SK-N-MC (cell line): ENCODE measurements around the gene BABAM2.

Source experiments
- EZH2 ChIP-seq: fragments of 200-600 bp; sonication (generic); IDR thresholded peaks from one replicate; pipeline ENCODE4 v1.6.1; 2017; ENCODE audit warnings: antibody characterized with exemption
- POLR2AphosphoS5 ChIP-seq: IDR thresholded peaks from 2 replicates; pipeline ENCODE4 v1.6.1; 2012; ENCODE audit warnings: mild to moderate bottlenecking, low read depth, low read length, borderline replicate concordance

GRCh38 chr2:28305202-28305601 lies 414.7 kb downstream of the BABAM2 start:
- TF ChIP-seq POLR2AphosphoS5 (no peak), EZH2 (no peak)
